ENCODE measurements around the gene CHD2. TPM values are rescaled to one million over a fixed set of nuclear protein-coding genes. Genes with fewer than 3 reads are reported as not detected.

Gene CHD2
- total RNA-seq, 1 experiment from 2014 or later: 101 TPM

GRCh38 chr15:92882697-92883162 lies 17.4 kb upstream of the CHD2 start (continued):
- TF ChIP-seq JUN (CRISPR knock-in tag; IDR thresholded peaks at IDR 0.05) (no peak), PREB (CRISPR knock-in tag; IDR thresholded peaks at IDR 0.05; ENCODE audit: borderline replicate concordance) (no peak), TEAD4 (CRISPR knock-in tag; IDR thresholded peaks at IDR 0.05) (no peak), ELF4 (CRISPR knock-in tag; IDR thresholded peaks at IDR 0.05; ENCODE audit: low read depth) (no peak), SMAD3 (CRISPR knock-in tag; IDR thresholded peaks at IDR 0.05; ENCODE audit: borderline replicate concordance) (no peak), OVOL2 (CRISPR knock-in tag; IDR thresholded peaks at IDR 0.05; ENCODE audit: borderline replicate concordance) (no peak), MXD4 (CRISPR knock-in tag; IDR thresholded peaks at IDR 0.05; ENCODE audit: borderline replicate concordance) (no peak), CBFB (CRISPR knock-in tag; IDR thresholded peaks at IDR 0.05; ENCODE audit: low read depth) (no peak), HMGXB4 (CRISPR knock-in tag; IDR thresholded peaks at IDR 0.05) (no peak), GRHL2 (CRISPR knock-in tag; IDR thresholded peaks at IDR 0.05; ENCODE audit: insufficient replicate concordance, severe bottlenecking) (no peak), IRF1 (CRISPR knock-in tag; IDR thresholded peaks at IDR 0.05) (no peak), E2F1 (CRISPR knock-in tag; IDR thresholded peaks at IDR 0.05) (no peak), AFF4 (CRISPR knock-in tag; IDR thresholded peaks at IDR 0.05; ENCODE audit: borderline replicate concordance) (no peak), HMGA2 (CRISPR knock-in tag; IDR thresholded peaks at IDR 0.05) (no peak), MLX (CRISPR knock-in tag; IDR thresholded peaks at IDR 0.05) (no peak), ARID4B (CRISPR knock-in tag; IDR thresholded peaks at IDR 0.05; ENCODE audit: borderline replicate concordance) (0 out of 2 replicates have a peak, but pooled peaks have one; percentile 28), ZBTB21 (CRISPR knock-in tag; IDR thresholded peaks at IDR 0.05; ENCODE audit: borderline replicate concordance) (no peak), ZNF532 (CRISPR knock-in tag; IDR thresholded peaks at IDR 0.05; ENCODE audit: borderline replicate concordance) (no peak), SOX15 (CRISPR knock-in tag; IDR thresholded peaks at IDR 0.05) (no peak), TP53 (CRISPR knock-in tag; IDR thresholded peaks at IDR 0.05) (no peak), RELA (CRISPR knock-in tag; IDR thresholded peaks at IDR 0.05; ENCODE audit: borderline replicate concordance) (no peak)

Data from WTC11 (cell line).